ENCODE data around the gene DCAF12. TPM values are rescaled to one million over a fixed set of nuclear protein-coding genes. Genes with fewer than 3 reads are reported as not detected.

The DCAF12 gene
- total RNA-seq, 1 experiment from 2014 or later, result 40.2 TPM

- TF ChIP-seq REST (IDR thresholded peaks at IDR 0.05; ENCODE audit: low read depth), result no peak
- no peak for TF ChIP-seq SIN3A (IDR thresholded peaks at IDR 0.05; ENCODE audit: low read depth)
- no peak for TF ChIP-seq ZBTB33 (IDR thresholded peaks at IDR 0.05; ENCODE audit: extremely low read depth, insufficient replicate concordance, low read length)
- no peak for TF ChIP-seq POLR2AphosphoS5 (IDR thresholded peaks at IDR 0.05; ENCODE audit: low read depth, low read length)
- no peak for TF ChIP-seq YY1 (IDR thresholded peaks at IDR 0.05; ENCODE audit: extremely low read depth, insufficient replicate concordance, low read depth, low read length)
Observed at GRCh38 chr9:34069831-34070230, 56.7 kb downstream of the DCAF12 start (continued).

GRCh38 chr9:34065541-34065940 is 61.0 kb downstream of the DCAF12 start:
- ATAC-seq (no peak), DNase-seq (ENCODE audit: low read depth, low spot score) (no peak)
- ChIA-PET CTCF (interaction anchor here (1.4 kb wide), 1 partner anchor 8 kb away, joined by 6 read pairs; no protein-coding TSS in a partner anchor), POLR2A (no interaction called here), RAD21 (ENCODE audit: low non-redundant PET in 1 of 2, low total read pairs in 2 of 2, uncharacterized antibody in 2 of 2, unreplicated experiment in 2 of 2) (no interaction called here)
- no TSS peak for BruUV-seq (replicated peaks)
- intact Hi-C loops (cut with micrococcal nuclease), result no loop called here
- Histone ChIP-seq H3K36me3 (ENCODE audit: control insufficient read depth in 1 of 2, insufficient read depth in 2 of 2, low read length in 2 of 2) (no peaks in the 10 kb centered on the region), H3K4me1 (ENCODE audit: control insufficient read depth in 1 of 2, insufficient read depth in 2 of 2, low read length in 2 of 2) (no peaks in the 10 kb centered on the region), H3K4me2 (ENCODE audit: low read length) (no peak overlapping the region), H3K9me3 (ENCODE audit: control insufficient read depth in 1 of 2, insufficient read depth in 1 of 2, low read depth in 1 of 2, low read length in 2 of 2) (no peaks in the 10 kb centered on the region), H3K27me3 (ENCODE audit: insufficient read depth, low read length) (no peaks in the 10 kb centered on the region), H3K9me2 (ENCODE audit: insufficient read depth) (no peaks in the 10 kb centered on the region), H4K20me1 (ENCODE audit: insufficient read depth) (no peaks in the 10 kb centered on the region), H3K9ac (ENCODE audit: low read length) (no peak overlapping the region), H2AFZ (ENCODE audit: low read depth, low read length, poor library complexity, severe bottlenecking) (no peak overlapping the region), H3K79me2 (ENCODE audit: insufficient read depth, low read length) (no peaks in the 10 kb centered on the region), H3K27ac (ENCODE audit: low read depth, low read length) (no peak overlapping the region), H3K4me3 (replicated peaks in 1 of 2; ENCODE audit: low read depth in 1 of 2, low read length in 2 of 2) (no peak overlapping the region)
- TF ChIP-seq TCF7L2 (IDR thresholded peaks at IDR 0.05; ENCODE audit: borderline replicate concordance, extremely low read depth, insufficient read depth, insufficient read length) (no peak), FOSL1 (IDR thresholded peaks at IDR 0.05; ENCODE audit: low read depth) (no peak), ZNF274 (IDR thresholded peaks at IDR 0.05; ENCODE audit: low read depth, low read length) (no peak), YY1 (IDR thresholded peaks at IDR 0.05; ENCODE audit: extremely low read depth, insufficient replicate concordance, low read depth, low read length) (no peak), REST (IDR thresholded peaks at IDR 0.05; ENCODE audit: low read depth) (no peak), RAD21 (IDR thresholded peaks at IDR 0.05; ENCODE audit: low read depth) (no peak), JUND (IDR thresholded peaks at IDR 0.05) (no peak), POLR2AphosphoS5 (IDR thresholded peaks at IDR 0.05; ENCODE audit: low read depth, low read length) (no peak), EZH2phosphoT487 (IDR thresholded peaks at IDR 0.05; ENCODE audit: borderline replicate concordance) (no peak), ATF3 (IDR thresholded peaks at IDR 0.05) (no peak), POLR2A (IDR thresholded peaks at IDR 0.05; ENCODE audit: borderline replicate concordance, extremely low read depth, insufficient read depth, insufficient read length) (no peak), SP1 (IDR thresholded peaks at IDR 0.05; ENCODE audit: low read depth) (no peak), EZH2 (IDR thresholded peaks at IDR 0.05) (no peak), ELF1 (IDR thresholded peaks at IDR 0.05; ENCODE audit: borderline replicate concordance, low read depth) (no peak)
